CD14-positive monocyte (primary cell): ENCODE measurements around the gene RGS7. TPM values are rescaled to one million over a fixed set of nuclear protein-coding genes. Genes with fewer than 3 reads are reported as not detected.

ENCODE experiments used
- DNase-seq, 3 donors: peaks; one replicate each; pipeline ENCODE4 v3.0.0-alpha.2; 2011 to 2022
- H2AFZ ChIP-seq: 2 replicates; pipeline ENCODE4 v1.6.0; 2012; ENCODE audit warnings: mild to moderate bottlenecking, low read depth, low read length, inconsistent platforms; ENCODE audit not compliant: insufficient read depth, poor library complexity, severe bottlenecking
- H3K27ac ChIP-seq, 2 donors: 1 replicate in 1 of 2; 2 replicates in 1 of 2; pipeline ENCODE4 v1.5.1; 2012 to 2013; ENCODE audit warnings: low read length in 2 of 2, control low read depth in 1 of 2, inconsistent platforms in 1 of 2, low read depth in 1 of 2, mild to moderate bottlenecking in 1 of 2
- H3K27me3 ChIP-seq, 2 donors: one replicate each; pipeline versions ENCODE4 v1.6.0 to v1.6.1; 2011 to 2013; ENCODE audit warnings: low read length in 2 of 2; ENCODE audit not compliant: control insufficient read depth in 2 of 2, insufficient read depth in 2 of 2
- H3K36me3 ChIP-seq, 2 donors: replicated peaks in 1 of 2; 1 replicate in 1 of 2; 2 replicates in 1 of 2; pipeline versions ENCODE4 v1.5.1 to v1.6.1; 2012 to 2013; ENCODE audit warnings: low read length in 2 of 2, control low read depth in 1 of 2, inconsistent platforms in 1 of 2, mild to moderate bottlenecking in 1 of 2; ENCODE audit not compliant: insufficient read depth in 2 of 2, control insufficient read depth in 1 of 2
- H3K4me1 ChIP-seq, 2 donors: 1 replicate in 1 of 2; 2 replicates in 1 of 2; pipeline versions ENCODE4 v1.5.1 to v1.6.1; 2012 to 2013; ENCODE audit warnings: low read length in 2 of 2, control low read depth in 1 of 2, inconsistent platforms in 1 of 2, mild to moderate bottlenecking in 1 of 2, moderate library complexity in 1 of 2; ENCODE audit not compliant: insufficient read depth in 2 of 2, control insufficient read depth in 1 of 2
- H3K4me2 ChIP-seq: replicated peaks from 2 replicates; pipeline ENCODE3; 2012; ENCODE audit warnings: low read length, moderate library complexity, mild to moderate bottlenecking; ENCODE audit not compliant: poor library complexity, severe bottlenecking; ENCODE audit errors: extremely low read depth
- H3K4me3 ChIP-seq, 3 experiments: fragments of 200-600 bp in 1 of 3; sonication (generic) in 1 of 3; replicated peaks in 1 of 3; 1 replicate in 2 of 3; 2 replicates in 1 of 3; pipeline ENCODE4 v1.5.1; 2011 to 2013; ENCODE audit warnings: low read length in 3 of 3, mild to moderate bottlenecking in 3 of 3, control low read depth in 2 of 3, low read depth in 2 of 3, inconsistent platforms in 1 of 3, moderate library complexity in 1 of 3
- H3K79me2 ChIP-seq: 2 replicates; pipeline ENCODE4 v1.6.0; 2012; ENCODE audit warnings: mild to moderate bottlenecking, control low read depth, inconsistent platforms, low read length, moderate library complexity; ENCODE audit not compliant: insufficient read depth
- H3K9ac ChIP-seq: 2 replicates; pipeline ENCODE4 v1.6.0; 2017; ENCODE audit warnings: low read length, mild to moderate bottlenecking; ENCODE audit not compliant: insufficient read depth, poor library complexity, severe bottlenecking
- H3K9me3 ChIP-seq, 2 donors: replicated peaks in 1 of 2; 1 replicate in 1 of 2; 2 replicates in 1 of 2; pipeline versions ENCODE4 v1.5.1 to v1.6.1; 2012 to 2013; ENCODE audit warnings: low read length in 2 of 2, control low read depth in 1 of 2; ENCODE audit not compliant: control insufficient read depth in 1 of 2, insufficient read depth in 1 of 2
- H4K20me1 ChIP-seq: 2 replicates; pipeline ENCODE4 v1.6.0; 2012; ENCODE audit warnings: mild to moderate bottlenecking, low read length, control low read depth, moderate library complexity; ENCODE audit not compliant: insufficient read depth
- H3K27ac Mint-ChIP-seq, 7 donors: one replicate each; pipeline ENCODE4 v1.8.0; 2020; ENCODE audit warnings: mild to moderate bottlenecking in 7 of 7, mixed read lengths in 7 of 7, moderate library complexity in 6 of 7, inconsistent platforms in 2 of 7
- H3K27me3 Mint-ChIP-seq, 3 donors: one replicate each; pipeline ENCODE4 v1.8.0; 2021 to 2022; ENCODE audit warnings: low read depth in 3 of 3, mild to moderate bottlenecking in 3 of 3, mixed read lengths in 3 of 3, moderate library complexity in 3 of 3, inconsistent platforms in 1 of 3
- H3K36me3 Mint-ChIP-seq, 2 donors: one replicate each; pipeline ENCODE4 v1.8.0; 2020; ENCODE audit warnings: mixed read lengths in 2 of 2, inconsistent platforms in 1 of 2, mild to moderate bottlenecking in 1 of 2
- H3K4me1 Mint-ChIP-seq: one replicate; pipeline ENCODE4 v1.8.0; 2020; ENCODE audit warnings: mild to moderate bottlenecking, mixed read lengths
- H3K4me3 Mint-ChIP-seq, 2 donors: one replicate each; pipeline ENCODE4 v1.8.0; 2020; ENCODE audit warnings: mild to moderate bottlenecking in 2 of 2, mixed read lengths in 2 of 2, moderate library complexity in 1 of 2
- H3K9me3 Mint-ChIP-seq, 7 donors: one replicate each; pipeline ENCODE4 v1.8.0; 2020 to 2022; ENCODE audit warnings: mixed read lengths in 7 of 7, mild to moderate bottlenecking in 6 of 7, moderate library complexity in 6 of 7, inconsistent platforms in 2 of 7
- CTCF ChIP-seq: fragments of 200-600 bp; IDR thresholded peaks from one replicate; pipeline ENCODE4 v1.8.0; 2022; ENCODE audit warnings: antibody characterized with exemption, mild to moderate bottlenecking
- WGBS: methylation state at CpG from one replicate; pipeline ENCODE4 v1.1.5; 2013; ENCODE audit warnings: missing lambda C conversion rate; ENCODE audit not compliant: insufficient coverage; 5-methylcytosine and 5-hydroxymethylcytosine counted together
- intact Hi-C, 2 donors: fragments of 100-400 bp; cut with micrococcal nuclease; formaldehyde crosslinking; loops; one replicate each; pipeline versions ENCODE4 v1.15.0 to v1.15.1; 2023
- polyA plus RNA-seq, 3 donors: library from polyadenylated mRNA; depleted of rRNA in 1 of 3; unstranded in 2 of 3; stranded (reverse) in 1 of 3; fragments of 300-500 nt in 2 of 3; fragments of >200 nt in 1 of 3; fragmentation: Illumina TruSeq in 2 of 3; gene quantifications; 1 replicate in 2 of 3; 2 replicates in 1 of 3; pipeline ENCODE4 v1.2.3, GENCODE V29; 2012 to 2021

The RGS7 gene
- polyA plus RNA-seq, 3 donors = not detected

GRCh38 chr1:241310451-241310850, 46.6 kb downstream of the RGS7 start:
- peaks cover 0 to 7% (median 2%) of the 10 kb centered on the region in 7 donors for H3K9me3 Mint-ChIP-seq
- no peaks in the 10 kb centered on the region for H3K27me3 Mint-ChIP-seq
- Histone ChIP-seq H2AFZ (no peak overlapping the region), H3K4me2 (no peak overlapping the region), H3K9ac (no peak overlapping the region), H3K27me3 (no peaks in the 10 kb centered on the region), H3K27ac (no peak overlapping the region), H3K79me2 (no peaks in the 10 kb centered on the region), H3K36me3 (no peaks in the 10 kb centered on the region), H4K20me1 (no peaks in the 10 kb centered on the region), H3K4me3 (no peak overlapping the region), H3K4me1 (no peaks in the 10 kb centered on the region), H3K9me3 (peaks cover 10 to 13% of the 10 kb centered on the region in 2 donors)
- H3K27ac Mint-ChIP-seq = no peak overlapping the region
- WGBS = no CpG with 5 or more reads among the region's 3 CpGs
- no peak for DNase-seq
- no peaks in the 10 kb centered on the region for H3K36me3 Mint-ChIP-seq
- no peak overlapping the region for H3K4me3 Mint-ChIP-seq
- intact Hi-C loops = no loop called here
- no peak for TF ChIP-seq CTCF
- H3K4me1 Mint-ChIP-seq = no peaks in the 10 kb centered on the region

GRCh38 chr1:241309651-241310050, 47.4 kb downstream of the RGS7 start:
- no peak overlapping the region for H3K4me2 ChIP-seq
- no peak overlapping the region for H3K27ac Mint-ChIP-seq
- peaks cover 0 to 11% (median 2%) of the 10 kb centered on the region in 7 donors for H3K9me3 Mint-ChIP-seq
- no peaks in the 10 kb centered on the region for H3K79me2 ChIP-seq
- no peaks in the 10 kb centered on the region for H4K20me1 ChIP-seq
- DNase-seq = no peak
- no peak overlapping the region for H3K4me3 Mint-ChIP-seq
- 95% methylated on average over 4 of the region's 4 CpGs for WGBS
- peaks cover 13 to 15% of the 10 kb centered on the region in 2 donors for H3K9me3 ChIP-seq
- TF ChIP-seq CTCF = no peak
- H2AFZ ChIP-seq = no peak overlapping the region
- no peaks in the 10 kb centered on the region for H3K4me1 ChIP-seq
- no peaks in the 10 kb centered on the region for H3K36me3 Mint-ChIP-seq
- no peaks in the 10 kb centered on the region for H3K27me3 ChIP-seq
- H3K4me3 ChIP-seq = no peak overlapping the region
- no peak overlapping the region for H3K9ac ChIP-seq
- H3K27me3 Mint-ChIP-seq = no peaks in the 10 kb centered on the region
- H3K36me3 ChIP-seq = no peaks in the 10 kb centered on the region
- H3K27ac ChIP-seq = no peak overlapping the region
- intact Hi-C loops = no loop called here
- H3K4me1 Mint-ChIP-seq = no peaks in the 10 kb centered on the region
